HEK293 (cell line): ENCODE results near the gene BFSP2.

Experiments used
- CTCF ChIA-PET: fragments of 350-600 bp; formaldehyde crosslinking; extraction: SDS; loops from one replicate; lab custom pipeline; 2021; ENCODE audit warnings: antibody characterized with exemption; lab: Yijun Ruan, JAX
- POLR2A ChIA-PET: fragments of 300-600 bp; formaldehyde crosslinking; extraction: SDS; loops from one replicate; lab custom pipeline; 2020; ENCODE audit warnings: antibody characterized with exemption, inconsistent platforms; lab: Yijun Ruan, JAX
- H3K27ac ChIP-seq: fragments of 200-500 bp; sonication (Bioruptor generic); 2 replicates; pipeline ENCODE4 v1.5.1; 2014; ENCODE audit warnings: low read depth, low read length, control low read depth, inconsistent platforms; ENCODE audit errors: extremely low read depth
- H3K36me3 ChIP-seq, 2 experiments: fragments of 200-500 bp in 1 of 2; sonication (Bioruptor generic) in 1 of 2; 1 replicate in 1 of 2; 2 replicates in 1 of 2; pipeline ENCODE4 v1.5.1; 2014 to 2017; ENCODE audit warnings: inconsistent platforms in 2 of 2, low read length in 2 of 2; ENCODE audit not compliant: control insufficient read depth in 2 of 2, insufficient read depth in 1 of 2
- H3K4me1 ChIP-seq: fragments of 200-500 bp; sonication (Bioruptor generic); 2 replicates; pipeline ENCODE4 v1.5.1; 2014; ENCODE audit warnings: mild to moderate bottlenecking, low read length, inconsistent platforms; ENCODE audit not compliant: control insufficient read depth, insufficient read depth
- H3K4me3 ChIP-seq: 2 replicates; pipeline ENCODE4 v1.5.1; 2011; ENCODE audit warnings: low read depth, mild to moderate bottlenecking, control low read depth, low read length, moderate library complexity
- H3K9me3 ChIP-seq: fragments of 200-500 bp; sonication (Bioruptor generic); 2 replicates; pipeline ENCODE4 v1.5.1; 2014; ENCODE audit warnings: low read depth, low read length, inconsistent platforms; ENCODE audit not compliant: control insufficient read depth, insufficient read depth
- BCL11A ChIP-seq: fragments of 450-650 bp; formaldehyde crosslinking; IDR thresholded peaks from 2 replicates; pipeline ENCODE4 v1.5.1; 2016; ENCODE audit warnings: low read depth, missing biosample characterization, missing genetic modification characterization
- HOXC10 ChIP-seq: sonication (generic); formaldehyde crosslinking; IDR thresholded peaks from 2 replicates; pipeline ENCODE4 v1.8.1; 2023; ENCODE audit warnings: mild to moderate bottlenecking, missing genetic modification reagents
- IKZF3 ChIP-seq: fragments of 450-650 bp; IDR thresholded peaks from 2 replicates; pipeline ENCODE4 v1.5.0; 2018; ENCODE audit warnings: missing biosample characterization, mild to moderate bottlenecking, missing genetic modification characterization, moderate library complexity
- KLF8 ChIP-seq: fragments of 450-650 bp; formaldehyde crosslinking; IDR thresholded peaks from 2 replicates; pipeline ENCODE4 v1.5.1; 2016; ENCODE audit warnings: missing biosample characterization, missing genetic modification characterization
- PRDM1 ChIP-seq: fragments of 450-650 bp; formaldehyde crosslinking; IDR thresholded peaks from 2 replicates; pipeline ENCODE4; 2016; ENCODE audit warnings: missing biosample characterization, missing genetic modification characterization
- RBAK ChIP-seq: fragments of 450-650 bp; formaldehyde crosslinking; IDR thresholded peaks from 2 replicates; pipeline ENCODE4 v1.5.1; 2016; ENCODE audit warnings: missing biosample characterization, missing genetic modification characterization
- SCRT2 ChIP-seq: fragments of 450-650 bp; formaldehyde crosslinking; IDR thresholded peaks from 2 replicates; pipeline ENCODE4 v1.5.1; 2016; ENCODE audit warnings: missing biosample characterization, missing genetic modification characterization
- YY1 ChIP-seq: fragments of 450-650 bp; formaldehyde crosslinking; IDR thresholded peaks from 2 replicates; pipeline ENCODE4 v1.5.1; 2018; ENCODE audit warnings: missing biosample characterization, missing genetic modification characterization
- ZFP69B ChIP-seq: fragments of 450-650 bp; formaldehyde crosslinking; IDR thresholded peaks from 2 replicates; pipeline ENCODE4 v1.5.1; 2016; ENCODE audit warnings: missing biosample characterization, missing genetic modification characterization
- ZNF214 ChIP-seq: fragments of 450-650 bp; formaldehyde crosslinking; IDR thresholded peaks from 2 replicates; pipeline ENCODE4 v1.5.1; 2017; ENCODE audit warnings: missing biosample characterization, mild to moderate bottlenecking, missing genetic modification characterization, borderline replicate concordance
- ZNF221 ChIP-seq: fragments of 450-650 bp; formaldehyde crosslinking; IDR thresholded peaks from 2 replicates; pipeline ENCODE4 v1.5.1; 2017; ENCODE audit warnings: missing biosample characterization, missing genetic modification characterization, borderline replicate concordance
- ZNF280C ChIP-seq: fragments of 450-650 bp; formaldehyde crosslinking; IDR thresholded peaks from 2 replicates; pipeline ENCODE4 v1.5.1; 2016; ENCODE audit warnings: missing biosample characterization, missing genetic modification characterization
- ZNF311 ChIP-seq: fragments of 450-650 bp; formaldehyde crosslinking; IDR thresholded peaks from 2 replicates; pipeline ENCODE4 v1.5.1; 2017; ENCODE audit warnings: missing biosample characterization, missing genetic modification characterization, borderline replicate concordance
- ZNF449 ChIP-seq: fragments of 450-650 bp; formaldehyde crosslinking; IDR thresholded peaks from 2 replicates; pipeline ENCODE4 v1.5.1; 2017; ENCODE audit warnings: missing biosample characterization, mild to moderate bottlenecking, missing genetic modification characterization, moderate library complexity
- ZNF518A ChIP-seq: fragments of 450-650 bp; formaldehyde crosslinking; conservative IDR thresholded peaks from 2 replicates; pipeline ENCODE4 v1.5.1; 2016; ENCODE audit warnings: low read depth, missing biosample characterization, missing genetic modification characterization
- ZNF624 ChIP-seq: fragments of 450-650 bp; formaldehyde crosslinking; IDR thresholded peaks from 2 replicates; pipeline ENCODE4 v1.5.1; 2017; ENCODE audit warnings: missing biosample characterization, missing genetic modification characterization
- ZNF692 ChIP-seq: fragments of 450-650 bp; formaldehyde crosslinking; IDR thresholded peaks from 2 replicates; pipeline ENCODE4 v1.5.1; 2016; ENCODE audit warnings: missing biosample characterization, missing genetic modification characterization
- ZNF704 ChIP-seq: fragments of 450-650 bp; formaldehyde crosslinking; IDR thresholded peaks from 2 replicates; pipeline ENCODE4 v1.5.1; 2016; ENCODE audit warnings: missing biosample characterization, missing genetic modification characterization
- TF ChIP-seq, protein P1 (sequence below): fragments of 450-650 bp; formaldehyde crosslinking; IDR thresholded peaks from 2 replicates; pipeline ENCODE4 v1.5.1; 2016; ENCODE audit warnings: missing biosample characterization, missing genetic modification characterization
- TF ChIP-seq, protein P2 (sequence below): fragments of 450-650 bp; formaldehyde crosslinking; IDR thresholded peaks from 2 replicates; pipeline ENCODE4 v1.5.1; 2016; ENCODE audit warnings: missing biosample characterization, missing genetic modification characterization, low read depth

The BFSP2 gene

DNA sequence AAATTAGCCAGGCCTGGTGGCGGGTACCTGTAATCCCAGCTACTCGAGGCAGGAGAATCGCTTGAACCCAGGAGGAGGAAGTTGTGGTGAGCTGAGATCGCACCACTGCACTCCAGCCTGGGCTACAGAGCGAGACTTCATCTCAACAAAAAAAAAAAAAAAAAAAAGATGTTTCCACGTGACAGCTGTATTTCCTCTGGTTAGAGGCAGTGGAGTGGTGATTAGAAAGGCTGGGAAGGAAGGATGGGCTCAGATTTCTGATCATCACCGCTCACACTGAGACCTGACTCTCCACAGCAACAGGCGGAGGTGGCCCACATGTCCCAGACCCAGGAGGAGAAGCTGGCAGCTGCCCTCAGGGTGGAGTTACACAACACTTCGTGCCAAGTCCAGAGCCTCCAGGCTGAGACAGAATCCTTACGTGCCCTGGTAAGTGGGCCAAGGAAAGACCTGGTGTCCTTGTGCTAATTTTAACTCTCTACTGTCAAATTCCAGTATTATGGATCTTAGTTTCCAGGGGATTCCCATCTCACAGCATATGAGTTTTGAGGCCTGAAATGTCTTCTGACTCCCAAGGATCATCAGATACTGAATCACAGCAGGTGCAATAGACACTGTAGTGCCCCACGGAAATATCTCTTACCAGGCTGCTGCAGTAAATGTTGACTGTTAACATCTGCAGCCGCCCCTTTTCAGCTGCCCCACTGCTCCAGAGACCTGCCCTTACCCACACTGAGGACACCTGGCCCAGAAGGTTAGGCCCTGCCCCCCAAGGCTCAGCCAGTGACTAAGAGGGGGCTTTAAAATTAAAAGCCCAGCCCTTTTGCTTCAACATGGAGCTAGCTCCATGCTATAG, 66.9 kb downstream of the BFSP2 start:
- H3K27ac ChIP-seq: no peak overlapping the region
- peaks cover under 1% of the 10 kb centered on the region; the same call in 1 of the 2 replicates for H3K4me1 ChIP-seq
- H3K4me3 ChIP-seq: no peak overlapping the region
- ChIA-PET CTCF (no interaction called here), POLR2A (no interaction called here)
- H3K9me3 ChIP-seq: no peaks in the 10 kb centered on the region
- TF ChIP-seq ZNF449 (no peak), BCL11A (tag by site-specific recombination) (no peak), YY1 (tag by site-specific recombination) (no peak), ZNF280C (no peak), HOXC10 (CRISPR knock-in tag) (no peak), ZNF311 (tag by site-specific recombination) (no peak), ZNF704 (no peak), RBAK (tag by site-specific recombination) (no peak), ZNF518A (tag by site-specific recombination) (no peak), ZNF692 (tag by site-specific recombination) (no peak), ZNF221 (tag by site-specific recombination) (no peak), ZNF214 (no peak), PRDM1 (no peak), ZFP69B (tag by site-specific recombination) (no peak), ZNF624 (no peak), KLF8 (no peak), IKZF3 (tag by site-specific recombination) (no peak), SCRT2 (no peak)
- TF ChIP-seq, protein P1, sequence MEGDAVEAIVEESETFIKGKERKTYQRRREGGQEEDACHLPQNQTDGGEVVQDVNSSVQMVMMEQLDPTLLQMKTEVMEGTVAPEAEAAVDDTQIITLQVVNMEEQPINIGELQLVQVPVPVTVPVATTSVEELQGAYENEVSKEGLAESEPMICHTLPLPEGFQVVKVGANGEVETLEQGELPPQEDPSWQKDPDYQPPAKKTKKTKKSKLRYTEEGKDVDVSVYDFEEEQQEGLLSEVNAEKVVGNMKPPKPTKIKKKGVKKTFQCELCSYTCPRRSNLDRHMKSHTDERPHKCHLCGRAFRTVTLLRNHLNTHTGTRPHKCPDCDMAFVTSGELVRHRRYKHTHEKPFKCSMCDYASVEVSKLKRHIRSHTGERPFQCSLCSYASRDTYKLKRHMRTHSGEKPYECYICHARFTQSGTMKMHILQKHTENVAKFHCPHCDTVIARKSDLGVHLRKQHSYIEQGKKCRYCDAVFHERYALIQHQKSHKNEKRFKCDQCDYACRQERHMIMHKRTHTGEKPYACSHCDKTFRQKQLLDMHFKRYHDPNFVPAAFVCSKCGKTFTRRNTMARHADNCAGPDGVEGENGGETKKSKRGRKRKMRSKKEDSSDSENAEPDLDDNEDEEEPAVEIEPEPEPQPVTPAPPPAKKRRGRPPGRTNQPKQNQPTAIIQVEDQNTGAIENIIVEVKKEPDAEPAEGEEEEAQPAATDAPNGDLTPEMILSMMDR (tag by site-specific recombination): no peak
- TF ChIP-seq, protein P2, sequence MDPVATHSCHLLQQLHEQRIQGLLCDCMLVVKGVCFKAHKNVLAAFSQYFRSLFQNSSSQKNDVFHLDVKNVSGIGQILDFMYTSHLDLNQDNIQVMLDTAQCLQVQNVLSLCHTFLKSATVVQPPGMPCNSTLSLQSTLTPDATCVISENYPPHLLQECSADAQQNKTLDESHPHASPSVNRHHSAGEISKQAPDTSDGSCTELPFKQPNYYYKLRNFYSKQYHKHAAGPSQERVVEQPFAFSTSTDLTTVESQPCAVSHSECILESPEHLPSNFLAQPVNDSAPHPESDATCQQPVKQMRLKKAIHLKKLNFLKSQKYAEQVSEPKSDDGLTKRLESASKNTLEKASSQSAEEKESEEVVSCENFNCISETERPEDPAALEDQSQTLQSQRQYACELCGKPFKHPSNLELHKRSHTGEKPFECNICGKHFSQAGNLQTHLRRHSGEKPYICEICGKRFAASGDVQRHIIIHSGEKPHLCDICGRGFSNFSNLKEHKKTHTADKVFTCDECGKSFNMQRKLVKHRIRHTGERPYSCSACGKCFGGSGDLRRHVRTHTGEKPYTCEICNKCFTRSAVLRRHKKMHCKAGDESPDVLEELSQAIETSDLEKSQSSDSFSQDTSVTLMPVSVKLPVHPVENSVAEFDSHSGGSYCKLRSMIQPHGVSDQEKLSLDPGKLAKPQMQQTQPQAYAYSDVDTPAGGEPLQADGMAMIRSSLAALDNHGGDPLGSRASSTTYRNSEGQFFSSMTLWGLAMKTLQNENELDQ (tag by site-specific recombination): no peak
- no peaks in the 10 kb centered on the region for H3K36me3 ChIP-seq
